ENCODE measurements around the gene CD93. TPM values are rescaled to one million over a fixed set of nuclear protein-coding genes. Genes with fewer than 3 reads are reported as not detected.

Gene CD93
- total RNA-seq, 4 donors from 2014 or later = 17.3 to 22.2 (median 21.1) TPM

DNA sequence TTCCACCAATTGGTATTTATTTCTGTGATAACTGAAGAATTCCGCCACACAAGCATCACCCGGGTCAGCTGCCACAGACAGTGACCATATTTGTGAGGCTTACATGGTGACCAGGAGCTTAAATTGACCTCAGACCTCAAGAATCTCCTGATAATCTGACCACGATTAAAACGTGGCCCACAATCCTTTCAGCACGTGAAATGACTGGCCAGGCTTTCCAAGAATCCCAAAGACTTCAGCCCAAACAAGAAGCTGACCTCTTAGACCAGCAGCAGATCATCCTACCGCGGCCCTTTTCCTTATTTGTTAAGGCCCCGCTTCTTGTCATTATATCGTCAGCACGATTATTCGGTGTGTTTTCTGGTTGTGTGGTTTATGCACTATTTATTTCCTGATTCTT lies 45.6 kb upstream of the CD93 start:
- no peak for ATAC-seq
- H3K4me1 ChIP-seq = peaks cover 23 to 46% of the 10 kb centered on the region in 2 donors
- no peak for TF ChIP-seq POLR2A (IDR thresholded peaks at IDR 0.05)
- TF ChIP-seq, protein P1, sequence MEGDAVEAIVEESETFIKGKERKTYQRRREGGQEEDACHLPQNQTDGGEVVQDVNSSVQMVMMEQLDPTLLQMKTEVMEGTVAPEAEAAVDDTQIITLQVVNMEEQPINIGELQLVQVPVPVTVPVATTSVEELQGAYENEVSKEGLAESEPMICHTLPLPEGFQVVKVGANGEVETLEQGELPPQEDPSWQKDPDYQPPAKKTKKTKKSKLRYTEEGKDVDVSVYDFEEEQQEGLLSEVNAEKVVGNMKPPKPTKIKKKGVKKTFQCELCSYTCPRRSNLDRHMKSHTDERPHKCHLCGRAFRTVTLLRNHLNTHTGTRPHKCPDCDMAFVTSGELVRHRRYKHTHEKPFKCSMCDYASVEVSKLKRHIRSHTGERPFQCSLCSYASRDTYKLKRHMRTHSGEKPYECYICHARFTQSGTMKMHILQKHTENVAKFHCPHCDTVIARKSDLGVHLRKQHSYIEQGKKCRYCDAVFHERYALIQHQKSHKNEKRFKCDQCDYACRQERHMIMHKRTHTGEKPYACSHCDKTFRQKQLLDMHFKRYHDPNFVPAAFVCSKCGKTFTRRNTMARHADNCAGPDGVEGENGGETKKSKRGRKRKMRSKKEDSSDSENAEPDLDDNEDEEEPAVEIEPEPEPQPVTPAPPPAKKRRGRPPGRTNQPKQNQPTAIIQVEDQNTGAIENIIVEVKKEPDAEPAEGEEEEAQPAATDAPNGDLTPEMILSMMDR (IDR thresholded peaks at IDR 0.05 in 4 of 5, conservative IDR thresholded peaks at IDR 0.05 in 1 of 5) = no peak

DNA sequence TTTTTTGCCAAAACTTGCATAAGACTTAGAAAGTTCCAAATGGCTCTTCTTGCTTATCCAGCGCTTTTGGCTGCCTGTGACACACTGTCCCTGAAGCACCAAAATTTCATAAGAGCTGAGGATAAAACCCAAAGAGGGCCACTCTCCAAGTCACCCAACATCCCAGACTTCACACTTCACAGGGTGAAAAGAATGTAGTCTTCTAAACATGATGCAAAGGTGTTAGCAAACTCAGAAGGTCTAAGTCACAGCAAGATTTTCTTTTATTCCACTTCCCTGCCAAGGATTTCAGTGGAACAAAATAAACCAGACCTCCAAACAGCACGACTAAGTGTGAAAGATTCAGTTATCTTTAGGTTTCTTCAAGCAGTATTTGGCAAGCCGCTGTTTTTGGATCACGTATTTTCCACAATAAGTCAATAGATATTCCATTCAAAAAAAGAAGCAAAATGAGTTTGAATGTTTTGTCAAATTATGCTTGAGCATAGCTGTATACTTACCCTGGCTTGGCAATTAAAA lies 44.6 kb upstream of the CD93 start:
- in situ Hi-C loops (cut with MboI; ENCODE audit: low sequenced_read_pairs in 4 of 4) (no loop called here), intact Hi-C loops (cut with DNase I; ENCODE audit: low total_unique reads) (no loop called here)
- Histone ChIP-seq H3K9me3 (no peaks in the 10 kb centered on the region), H3K4me1 (peaks cover 24 to 46% of the 10 kb centered on the region in 2 donors), H3K27ac (peak overlapping the region in 3 of 4 donors; percentile 66 to 86 (median 76)), H3K27me3 (no peaks in the 10 kb centered on the region), H3K36me3 (no peaks in the 10 kb centered on the region), H3K4me3 (no peak overlapping the region)
- DNase-seq (peak in 1 of 2 donors; percentile 52), ATAC-seq (peak; percentile 11 to 26)
- TF ChIP-seq POLR2A (IDR thresholded peaks at IDR 0.05) = no peak
- TF ChIP-seq, protein P1 (IDR thresholded peaks at IDR 0.05 in 4 of 5, conservative IDR thresholded peaks at IDR 0.05 in 1 of 5) = no peak

More for the DNA sequence above, 45.6 kb upstream of the CD93 start:
- in situ Hi-C loops (cut with MboI; ENCODE audit: low sequenced_read_pairs in 4 of 4) = no loop called here
- intact Hi-C loops (cut with DNase I; ENCODE audit: low total_unique reads) = no loop called here
- peak overlapping the region; percentile 26 to 76 (median 69) for H3K27ac ChIP-seq
- H3K4me3 ChIP-seq = no peak overlapping the region
- no peaks in the 10 kb centered on the region for H3K9me3 ChIP-seq
- peak in 1 of 2 donors; percentile 3 for DNase-seq
- no peaks in the 10 kb centered on the region for H3K36me3 ChIP-seq
- no peaks in the 10 kb centered on the region for H3K27me3 ChIP-seq

DNA sequence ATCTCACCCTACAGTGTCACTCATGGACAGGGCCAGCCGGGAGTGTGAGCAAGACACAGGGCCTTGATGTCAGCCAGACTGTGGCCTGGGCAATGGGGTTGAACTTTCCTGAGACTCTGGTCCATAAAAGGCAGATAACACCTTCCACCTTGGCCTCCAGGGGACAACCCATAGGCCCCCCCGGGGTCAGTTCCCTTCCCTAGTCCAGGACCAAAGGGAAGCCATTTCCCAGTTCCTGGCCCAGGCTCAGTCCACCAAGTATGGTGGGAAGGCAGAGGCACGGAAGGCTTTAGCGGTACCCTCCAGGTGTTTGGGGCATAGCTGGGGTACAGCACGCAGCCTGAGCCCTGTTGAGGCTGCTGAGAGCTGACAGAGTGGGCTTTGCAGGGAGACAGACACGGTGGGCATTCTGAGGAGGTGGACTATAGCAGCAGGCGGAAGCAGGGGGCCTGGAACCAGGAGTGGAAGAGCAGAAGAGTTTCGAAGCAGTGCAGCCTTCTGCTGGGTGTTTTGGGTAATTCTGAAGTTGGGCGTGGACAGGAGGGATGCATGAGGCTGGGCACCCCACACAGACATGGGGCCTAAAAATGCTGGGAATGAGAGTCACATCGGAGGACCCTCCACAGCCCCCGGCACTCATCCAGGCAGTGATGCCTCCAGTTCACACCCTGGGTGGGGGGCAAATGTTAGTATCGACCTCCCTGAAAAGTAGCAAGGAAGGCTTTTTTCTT lies 43.9 kb upstream of the CD93 start:
- H3K4me1 ChIP-seq = peaks cover 21 to 50% of the 10 kb centered on the region in 2 donors
- H3K4me3 ChIP-seq = no peak overlapping the region
- no peaks in the 10 kb centered on the region for H3K27me3 ChIP-seq
- no peak for TF ChIP-seq POLR2A (IDR thresholded peaks at IDR 0.05)
- TF ChIP-seq, protein P1 (IDR thresholded peaks at IDR 0.05 in 4 of 5, conservative IDR thresholded peaks at IDR 0.05 in 1 of 5) = no peak
- H3K9me3 ChIP-seq = no peaks in the 10 kb centered on the region
- intact Hi-C loops (cut with DNase I; ENCODE audit: low total_unique reads) (no loop called here), in situ Hi-C loops (cut with MboI; ENCODE audit: low sequenced_read_pairs in 4 of 4) (no loop called here)
- ATAC-seq = no peak
- peak overlapping the region in 3 of 4 donors; percentile 66 to 86 (median 76) for H3K27ac ChIP-seq
- DNase-seq = peak in 1 of 2 donors; percentile 8
- no peaks in the 10 kb centered on the region for H3K36me3 ChIP-seq

DNA sequence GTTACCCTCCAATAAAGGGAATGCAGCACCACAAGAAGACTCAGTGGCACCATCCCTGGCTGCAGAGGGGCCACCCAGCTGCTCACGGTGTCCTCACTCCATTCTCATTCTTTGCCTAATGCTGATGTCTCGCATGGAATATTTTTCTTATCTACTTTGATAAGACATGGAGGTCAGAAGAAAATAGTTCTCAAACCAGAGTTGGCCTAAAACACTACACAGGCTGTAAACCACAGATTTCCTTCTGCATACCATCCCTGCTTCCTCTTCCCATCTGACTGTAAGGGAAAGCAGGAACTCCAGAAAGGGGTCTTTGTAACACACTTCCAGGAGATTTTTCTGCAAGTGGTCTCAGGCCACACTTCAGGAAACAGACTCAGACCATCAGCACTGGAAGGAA lies 43.1 kb upstream of the CD93 start:
- peaks cover 21 to 51% of the 10 kb centered on the region in 2 donors for H3K4me1 ChIP-seq
- in situ Hi-C loops (cut with MboI; ENCODE audit: low sequenced_read_pairs in 4 of 4) (no loop called here), intact Hi-C loops (cut with DNase I; ENCODE audit: low total_unique reads) (no loop called here)
- H3K27me3 ChIP-seq = no peaks in the 10 kb centered on the region
- H3K9me3 ChIP-seq = no peaks in the 10 kb centered on the region
- DNase-seq (no peak), ATAC-seq (no peak)
- TF ChIP-seq, protein P1 (IDR thresholded peaks at IDR 0.05 in 4 of 5, conservative IDR thresholded peaks at IDR 0.05 in 1 of 5) = no peak
- no peak for TF ChIP-seq POLR2A (IDR thresholded peaks at IDR 0.05)
- H3K27ac ChIP-seq = peak overlapping the region in 3 of 4 donors; percentile 2 to 86 (median 20)
- no peaks in the 10 kb centered on the region for H3K36me3 ChIP-seq
- H3K4me3 ChIP-seq = no peak overlapping the region
